Measurements from ENCODE around the gene FOXO1. TPM values are rescaled to one million over a fixed set of nuclear protein-coding genes. Genes with fewer than 3 reads are reported as not detected.

FOXO1 gene
- total RNA-seq, 3 donors from 2014 or later = 28.7 to 34.1 (median 30.5) TPM

- ATAC-seq = no peak
- H3K36me3 ChIP-seq (ENCODE audit: low read depth) = no peaks in the 10 kb centered on the region
- H3K4me1 ChIP-seq (ENCODE audit: low read depth) = no peaks in the 10 kb centered on the region
- H3K4me3 ChIP-seq = no peak overlapping the region
- DNase-seq = no peak
- intact Hi-C loops (cut with DNase I, micrococcal nuclease) = no loop called here
- no peak for TF ChIP-seq CTCF (IDR thresholded peaks at IDR 0.05)
- no peaks in the 10 kb centered on the region for H3K9me3 ChIP-seq
Measured at GRCh38 chr13:40604135-40604534, 62.3 kb downstream of the FOXO1 start.

- no peak for ATAC-seq
- H3K9me3 ChIP-seq = no peaks in the 10 kb centered on the region
- DNase-seq = no peak
- H3K4me1 ChIP-seq (ENCODE audit: low read depth) = peaks cover 3% of the 10 kb centered on the region
- H3K36me3 ChIP-seq (ENCODE audit: low read depth) = no peaks in the 10 kb centered on the region
- TF ChIP-seq CTCF (IDR thresholded peaks at IDR 0.05) = no peak
- no peak overlapping the region for H3K4me3 ChIP-seq
- intact Hi-C loops (cut with DNase I, micrococcal nuclease) = no loop called here
Measured at GRCh38 chr13:40600149-40600751, 66.2 kb downstream of the FOXO1 start.

GRCh38 chr13:40599747-40600146, 66.7 kb downstream of the FOXO1 start:
- no peak for TF ChIP-seq CTCF (IDR thresholded peaks at IDR 0.05)
- H3K4me1 ChIP-seq (ENCODE audit: low read depth) = peaks cover 3% of the 10 kb centered on the region
- intact Hi-C loops (cut with DNase I, micrococcal nuclease) = no loop called here
- no peak for ATAC-seq
- no peaks in the 10 kb centered on the region for H3K9me3 ChIP-seq
- DNase-seq = no peak
- no peak overlapping the region for H3K4me3 ChIP-seq
- no peaks in the 10 kb centered on the region for H3K36me3 ChIP-seq (ENCODE audit: low read depth)

- Histone ChIP-seq H3K4me3 (no peak overlapping the region), H3K4me1 (ENCODE audit: low read depth) (peaks cover 3% of the 10 kb centered on the region), H3K36me3 (ENCODE audit: low read depth) (no peaks in the 10 kb centered on the region), H3K9me3 (no peaks in the 10 kb centered on the region)
- intact Hi-C loops (cut with DNase I, micrococcal nuclease) = no loop called here
- TF ChIP-seq CTCF (IDR thresholded peaks at IDR 0.05) = no peak
- DNase-seq (no peak), ATAC-seq (peak; percentile 7)
Measured at GRCh38 chr13:40599124-40599523, 67.3 kb downstream of the FOXO1 start.

- Histone ChIP-seq H3K4me1 (ENCODE audit: low read depth) (peaks cover 3% of the 10 kb centered on the region), H3K9me3 (no peaks in the 10 kb centered on the region), H3K4me3 (no peak overlapping the region), H3K36me3 (ENCODE audit: low read depth) (no peaks in the 10 kb centered on the region)
- ATAC-seq = no peak
- no peak for DNase-seq
- intact Hi-C loops (cut with DNase I, micrococcal nuclease) = no loop called here
- no peak for TF ChIP-seq CTCF (IDR thresholded peaks at IDR 0.05)
Measured at GRCh38 chr13:40598569-40598968, 67.9 kb downstream of the FOXO1 start.
